Smooth muscle cell (in vitro differentiated cells): ENCODE results near the gene CABP7. TPM values are rescaled to one million over a fixed set of nuclear protein-coding genes. Genes with fewer than 3 reads are reported as not detected.

ENCODE experiments used
- DNase-seq: peaks from one replicate; lab custom pipeline; 2025; ENCODE audit not compliant: unreplicated experiment; lab: John Stamatoyannopoulos, UW
- H2AFZ ChIP-seq: fragments of 200-600 bp; sonication (generic); 2 replicates; pipeline ENCODE4 v1.6.0; 2016; ENCODE audit warnings: antibody characterized with exemption, low read depth, mild to moderate bottlenecking
- H3F3A ChIP-seq: fragments of 200-600 bp; sonication (generic); 2 replicates; pipeline ENCODE4 v1.6.0; 2017; ENCODE audit warnings: antibody characterized with exemption, low read depth
- H3K27ac ChIP-seq: fragments of 200-600 bp; sonication (generic); 2 replicates; pipeline ENCODE4 v1.5.1; 2016; ENCODE audit warnings: low read depth, mild to moderate bottlenecking
- H3K27me3 ChIP-seq: fragments of 200-600 bp; sonication (generic); 2 replicates; pipeline ENCODE4 v1.6.1; 2016; ENCODE audit warnings: low read depth, mild to moderate bottlenecking
- H3K36me3 ChIP-seq: fragments of 200-600 bp; sonication (generic); 2 replicates; pipeline ENCODE4 v1.5.1; 2016; ENCODE audit warnings: low read depth
- H3K4me1 ChIP-seq: fragments of 200-600 bp; sonication (generic); 2 replicates; pipeline ENCODE4 v1.5.1; 2016; ENCODE audit warnings: low read depth
- H3K4me2 ChIP-seq: fragments of 200-600 bp; sonication (generic); 2 replicates; pipeline ENCODE4 v1.6.0; 2016; ENCODE audit warnings: mild to moderate bottlenecking
- H3K4me3 ChIP-seq: fragments of 200-600 bp; sonication (generic); 2 replicates; pipeline ENCODE4 v1.5.1; 2016; ENCODE audit warnings: mild to moderate bottlenecking
- H3K79me2 ChIP-seq: fragments of 200-600 bp; sonication (generic); 2 replicates; pipeline ENCODE4 v1.6.0; 2016; ENCODE audit warnings: low read depth, mild to moderate bottlenecking
- H3K9ac ChIP-seq: fragments of 200-600 bp; sonication (generic); 2 replicates; pipeline ENCODE4 v1.6.0; 2016; ENCODE audit warnings: low read depth
- H3K9me3 ChIP-seq: fragments of 200-600 bp; sonication (generic); replicated peaks from 2 replicates; pipeline ENCODE4 v1.5.1; 2016; ENCODE audit warnings: low read depth
- H4K20me1 ChIP-seq: fragments of 200-600 bp; sonication (generic); 2 replicates; pipeline ENCODE4 v1.6.0; 2016; ENCODE audit warnings: low read depth
- WGBS: methylation state at CpG from one replicate; pipeline ENCODE4 v1.1.7; 2016; ENCODE audit warnings: low lambda C conversion rate; 5-methylcytosine and 5-hydroxymethylcytosine counted together
- polyA plus RNA-seq: library from polyadenylated mRNA; unstranded; fragments of >200 nt; fragmentation: Nextera tagmentation; extraction: Ambion mirVana; gene quantifications from 2 replicates; pipeline ENCODE4 v1.2.1, GENCODE V29; 2016
- total RNA-seq: library from RNA; depleted of rRNA; stranded (reverse); fragments of >200 nt; gene quantifications from 2 replicates; pipeline ENCODE4 v1.2.3, GENCODE V29; 2014
- TF ChIP-seq, protein P1 (sequence below): fragments of 200-600 bp; sonication (generic); IDR thresholded peaks from 2 replicates; pipeline ENCODE4 v1.5.1; 2017; ENCODE audit warnings: borderline replicate concordance, mild to moderate bottlenecking, antibody characterized with exemption; ENCODE audit not compliant: insufficient read depth, poor library complexity, severe bottlenecking

The CABP7 gene
- total and polyA plus RNA-seq, 2 experiments from 2014 or later, result not detected

DNA sequence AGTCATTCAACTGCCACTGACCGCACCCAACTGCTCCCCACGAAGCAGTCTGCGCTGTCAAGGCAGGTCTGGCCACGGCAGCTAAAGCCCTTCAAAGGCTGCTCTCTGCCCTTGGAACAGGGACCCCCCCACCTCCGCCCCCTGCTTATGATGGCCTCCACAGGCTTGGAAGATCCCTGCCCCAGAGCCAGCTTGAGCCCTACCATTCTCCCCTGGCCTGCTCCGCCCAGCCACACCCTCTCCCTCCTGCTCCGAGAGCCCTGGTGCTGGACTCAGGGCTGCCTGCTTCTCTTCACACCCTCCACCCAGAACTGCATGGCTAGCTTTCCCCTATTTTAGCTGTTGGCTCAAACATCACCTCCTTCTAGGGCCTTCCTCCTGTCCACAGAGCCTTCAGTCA is 28.0 kb downstream of the CABP7 start:
- Histone ChIP-seq H3K9ac (no peak overlapping the region), H3K79me2 (no peaks in the 10 kb centered on the region), H3K27me3 (no peaks in the 10 kb centered on the region), H4K20me1 (peaks cover 4% of the 10 kb centered on the region), H2AFZ (no peak overlapping the region), H3K36me3 (no peaks in the 10 kb centered on the region), H3K4me3 (no peak overlapping the region), H3K4me1 (no peaks in the 10 kb centered on the region), H3K4me2 (no peak overlapping the region), H3K27ac (no peak overlapping the region), H3F3A (no peaks in the 10 kb centered on the region), H3K9me3 (no peaks in the 10 kb centered on the region)
- no peak for DNase-seq
- TF ChIP-seq, protein P1, sequence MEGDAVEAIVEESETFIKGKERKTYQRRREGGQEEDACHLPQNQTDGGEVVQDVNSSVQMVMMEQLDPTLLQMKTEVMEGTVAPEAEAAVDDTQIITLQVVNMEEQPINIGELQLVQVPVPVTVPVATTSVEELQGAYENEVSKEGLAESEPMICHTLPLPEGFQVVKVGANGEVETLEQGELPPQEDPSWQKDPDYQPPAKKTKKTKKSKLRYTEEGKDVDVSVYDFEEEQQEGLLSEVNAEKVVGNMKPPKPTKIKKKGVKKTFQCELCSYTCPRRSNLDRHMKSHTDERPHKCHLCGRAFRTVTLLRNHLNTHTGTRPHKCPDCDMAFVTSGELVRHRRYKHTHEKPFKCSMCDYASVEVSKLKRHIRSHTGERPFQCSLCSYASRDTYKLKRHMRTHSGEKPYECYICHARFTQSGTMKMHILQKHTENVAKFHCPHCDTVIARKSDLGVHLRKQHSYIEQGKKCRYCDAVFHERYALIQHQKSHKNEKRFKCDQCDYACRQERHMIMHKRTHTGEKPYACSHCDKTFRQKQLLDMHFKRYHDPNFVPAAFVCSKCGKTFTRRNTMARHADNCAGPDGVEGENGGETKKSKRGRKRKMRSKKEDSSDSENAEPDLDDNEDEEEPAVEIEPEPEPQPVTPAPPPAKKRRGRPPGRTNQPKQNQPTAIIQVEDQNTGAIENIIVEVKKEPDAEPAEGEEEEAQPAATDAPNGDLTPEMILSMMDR, result no peak
- WGBS, result 90% methylated on average over 7 of the region's 7 CpGs

DNA sequence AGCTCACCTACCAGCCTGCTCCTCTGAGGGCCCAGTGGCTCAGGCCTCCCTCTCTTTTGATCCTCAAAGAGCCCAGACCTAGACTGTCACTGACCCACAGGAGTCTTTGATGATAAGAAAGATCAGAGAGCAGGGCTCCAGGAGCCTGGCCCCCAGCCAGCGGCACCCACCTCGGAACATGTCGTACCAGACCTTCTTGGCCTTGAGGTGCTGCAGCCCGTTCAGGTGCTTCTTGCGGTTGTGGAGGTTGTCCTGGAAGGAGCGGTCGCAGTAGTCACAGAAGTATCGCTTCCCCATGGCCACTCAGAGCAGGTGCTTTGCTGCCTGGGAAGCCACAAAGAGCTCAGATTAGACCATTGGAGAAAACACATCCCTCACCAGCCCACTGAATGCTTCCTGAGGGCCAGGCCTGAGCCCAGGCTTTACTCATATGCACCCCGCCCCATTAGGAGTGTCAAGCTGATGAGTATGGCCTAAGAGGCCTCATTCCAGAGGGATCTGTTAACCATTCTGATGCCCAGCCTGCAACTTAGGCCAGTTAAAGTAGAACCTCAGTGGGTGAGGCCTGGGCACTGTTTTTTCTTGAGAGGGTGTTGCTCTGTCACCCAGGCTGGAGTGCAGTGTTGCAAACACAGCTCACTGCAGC is 28.6 kb downstream of the CABP7 start:
- H3K27ac ChIP-seq, result no peak overlapping the region
- H3K79me2 ChIP-seq, result no peaks in the 10 kb centered on the region
- 98% methylated on average over 9 of the region's 9 CpGs for WGBS
- no peak for DNase-seq
- no peak overlapping the region for H3K4me3 ChIP-seq
- H3K9ac ChIP-seq, result no peak overlapping the region
- no peak overlapping the region for H3K4me2 ChIP-seq
- no peaks in the 10 kb centered on the region for H3K4me1 ChIP-seq
- TF ChIP-seq, protein P1, result no peak
- no peaks in the 10 kb centered on the region for H3K27me3 ChIP-seq
- H2AFZ ChIP-seq, result no peak overlapping the region
- H3K9me3 ChIP-seq, result no peaks in the 10 kb centered on the region
- H3K36me3 ChIP-seq, result no peaks in the 10 kb centered on the region
- H3F3A ChIP-seq, result no peaks in the 10 kb centered on the region
- H4K20me1 ChIP-seq, result peaks cover 4% of the 10 kb centered on the region

DNA sequence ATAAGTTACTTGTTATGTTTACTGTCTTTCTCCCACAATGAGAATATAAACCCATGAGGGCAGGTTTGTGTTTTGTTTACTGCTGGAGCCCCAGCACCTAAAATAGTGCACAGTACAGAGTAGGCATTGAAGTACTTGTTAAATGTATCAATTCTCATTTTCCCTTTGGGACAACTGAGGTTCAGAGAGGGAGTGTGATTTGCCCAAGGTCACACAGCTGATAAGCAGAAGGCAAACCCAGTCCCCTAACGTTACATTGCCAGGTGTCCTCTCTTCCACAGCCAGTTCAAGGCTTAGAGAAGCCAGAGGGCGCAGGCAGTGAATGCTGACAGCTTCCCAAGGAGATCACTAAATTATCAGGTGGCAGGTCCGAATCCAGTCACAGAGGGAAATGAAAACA is 30.2 kb downstream of the CABP7 start:
- no peak overlapping the region for H2AFZ ChIP-seq
- H3F3A ChIP-seq, result no peaks in the 10 kb centered on the region
- H3K4me2 ChIP-seq, result no peak overlapping the region
- TF ChIP-seq, protein P1, result no peak
- no peaks in the 10 kb centered on the region for H3K27me3 ChIP-seq
- no peaks in the 10 kb centered on the region for H3K79me2 ChIP-seq
- H4K20me1 ChIP-seq, result peaks cover 4% of the 10 kb centered on the region
- 90% methylated on average over 3 of the region's 3 CpGs for WGBS
- no peaks in the 10 kb centered on the region for H3K9me3 ChIP-seq
- H3K4me3 ChIP-seq, result no peak overlapping the region
- no peak for DNase-seq
- no peaks in the 10 kb centered on the region for H3K36me3 ChIP-seq
- no peaks in the 10 kb centered on the region for H3K4me1 ChIP-seq
- H3K9ac ChIP-seq, result no peak overlapping the region
- no peak overlapping the region for H3K27ac ChIP-seq
